IgD-negative memory B cell (primary cell): ENCODE results near the gene RNF5. TPM values are rescaled to one million over a fixed set of nuclear protein-coding genes. Genes with fewer than 3 reads are reported as not detected.

Source experiments
- H3K27ac Mint-ChIP-seq, 3 donors: one replicate each; pipeline ENCODE4 v1.8.0; 2020 to 2022; ENCODE audit warnings: mild to moderate bottlenecking in 3 of 3, mixed read lengths in 3 of 3, moderate library complexity in 1 of 3
- H3K27me3 Mint-ChIP-seq: one replicate; pipeline ENCODE4 v1.8.0; 2021; ENCODE audit warnings: mixed read lengths
- H3K36me3 Mint-ChIP-seq: one replicate; pipeline ENCODE4 v1.8.0; 2020; ENCODE audit warnings: mild to moderate bottlenecking, mixed read lengths
- H3K4me1 Mint-ChIP-seq, 3 donors: one replicate each; pipeline ENCODE4 v1.8.0; 2020 to 2022; ENCODE audit warnings: mixed read lengths in 3 of 3, mild to moderate bottlenecking in 1 of 3
- H3K4me3 Mint-ChIP-seq, 4 donors: one replicate each; pipeline ENCODE4 v1.8.0; 2020 to 2022; ENCODE audit warnings: mild to moderate bottlenecking in 4 of 4, mixed read lengths in 4 of 4, moderate library complexity in 3 of 4
- H3K9me3 Mint-ChIP-seq, 3 donors: one replicate each; pipeline ENCODE4 v1.8.0; 2020 to 2021; ENCODE audit warnings: mixed read lengths in 3 of 3, mild to moderate bottlenecking in 1 of 3
- polyA plus RNA-seq: library from polyadenylated mRNA; unstranded; fragments of 300-500 nt; fragmentation: Illumina TruSeq; gene quantifications from one replicate; pipeline ENCODE4 v1.2.3, GENCODE V29; 2021

RNF5 gene
- polyA plus RNA-seq, 1 donor from 2014 or later = 88.8 TPM

DNA sequence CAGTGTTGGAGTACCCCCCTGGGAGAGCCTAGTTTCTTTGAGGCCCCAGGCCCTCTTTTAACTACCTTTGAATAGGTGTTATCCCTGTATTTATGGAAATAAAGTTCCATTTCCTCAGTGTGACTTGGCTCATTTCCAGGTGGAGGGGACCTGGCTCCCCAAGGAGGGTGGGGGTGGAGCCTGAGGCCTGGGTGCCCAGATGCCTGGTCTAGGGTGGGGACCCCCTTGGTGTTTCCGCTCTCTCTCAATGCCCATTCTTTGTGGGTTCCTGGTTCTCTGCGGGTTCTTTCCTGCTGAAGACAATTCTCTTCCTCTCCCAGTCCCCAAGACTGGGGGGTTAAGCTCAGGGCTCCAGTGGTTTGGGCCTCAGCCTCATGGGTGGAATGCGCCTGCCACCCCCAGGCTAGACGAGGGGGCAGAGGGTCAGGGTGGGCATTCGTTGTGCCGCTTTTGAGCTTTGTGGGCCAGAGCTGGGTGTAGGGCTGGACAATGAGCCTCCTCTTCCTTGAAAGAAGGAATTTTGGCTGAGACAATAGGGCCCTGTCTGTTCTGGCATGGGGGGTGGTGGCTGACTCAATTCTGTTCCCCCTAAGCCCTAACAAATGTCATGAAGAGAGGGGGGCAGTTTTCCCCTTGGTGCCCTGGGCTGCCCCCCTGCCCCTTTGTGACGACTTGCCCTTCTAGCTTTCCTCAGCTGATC, 14.5 kb upstream of the RNF5 start:
- Mint-ChIP-seq H3K27me3 (no peaks in the 10 kb centered on the region), H3K36me3 (peaks cover 5% of the 10 kb centered on the region), H3K27ac (no peak overlapping the region), H3K4me3 (no peak overlapping the region), H3K9me3 (no peaks in the 10 kb centered on the region), H3K4me1 (peaks cover 3 to 5% (median 4%) of the 10 kb centered on the region in 3 donors)

DNA sequence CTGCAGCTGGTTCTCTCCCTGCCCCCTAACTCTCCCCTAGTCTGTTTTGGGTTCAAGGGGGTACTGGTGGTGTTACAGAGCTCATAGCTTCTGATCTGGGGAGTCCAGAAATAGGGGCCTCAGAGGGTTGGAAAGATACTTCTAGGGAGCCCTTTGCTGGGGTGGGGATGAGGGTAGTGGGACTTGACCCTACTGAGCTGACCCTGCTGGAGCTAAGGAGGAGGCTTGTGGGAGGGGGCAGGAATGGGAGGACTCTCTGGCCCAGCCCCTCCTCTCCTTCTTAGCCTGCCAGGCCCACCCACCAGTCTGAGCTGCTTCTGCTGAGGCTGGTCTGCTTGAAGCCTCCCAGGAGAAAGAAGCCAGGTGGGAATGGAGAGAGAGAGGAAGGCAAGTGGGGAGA, 13.9 kb upstream of the RNF5 start, which contains the start of gene EGFL8:
Gene EGFL8, plus strand, starts transcription at position 301 of the 400 bp plus-strand sequence. CDS start 1,571 bp downstream, outside the sequence.
- H3K27ac Mint-ChIP-seq = no peak within 1 kb of the TSS

DNA sequence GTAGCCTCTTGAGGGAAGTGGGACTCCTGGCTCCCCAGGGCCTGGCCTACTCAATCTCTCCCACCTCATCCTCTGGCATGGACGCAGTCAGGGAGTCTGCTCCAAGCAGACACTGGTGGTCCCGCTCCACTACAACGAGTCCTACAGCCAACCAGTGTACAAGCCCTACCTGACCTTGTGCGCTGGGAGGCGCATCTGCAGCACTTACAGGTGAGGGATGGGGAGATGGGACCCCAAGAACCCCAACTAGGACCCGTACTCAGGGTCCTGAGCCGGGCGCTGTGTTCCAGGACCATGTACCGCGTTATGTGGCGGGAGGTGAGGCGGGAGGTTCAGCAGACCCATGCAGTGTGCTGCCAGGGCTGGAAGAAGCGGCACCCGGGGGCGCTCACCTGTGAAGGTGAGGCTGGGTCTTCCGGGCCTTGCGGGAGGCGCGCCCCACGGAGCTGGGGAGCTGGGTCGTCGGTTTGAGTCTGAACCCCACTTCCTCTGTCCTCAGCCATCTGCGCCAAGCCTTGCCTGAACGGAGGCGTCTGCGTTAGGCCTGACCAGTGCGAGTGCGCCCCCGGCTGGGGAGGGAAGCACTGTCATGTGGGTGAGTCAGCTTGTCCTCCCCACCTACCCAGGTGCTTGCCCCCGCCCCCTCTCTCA, 11.7 kb upstream of the RNF5 start:
- Mint-ChIP-seq H3K9me3 (no peaks in the 10 kb centered on the region), H3K27me3 (no peaks in the 10 kb centered on the region), H3K27ac (no peak overlapping the region), H3K36me3 (peaks cover 10% of the 10 kb centered on the region), H3K4me3 (no peak overlapping the region), H3K4me1 (peaks cover 3 to 5% (median 5%) of the 10 kb centered on the region in 3 donors)

More for the DNA sequence above, 13.9 kb upstream of the RNF5 start, which contains the start of gene EGFL8:
- H3K4me1 Mint-ChIP-seq = peaks cover 3 to 5% (median 5%) of the 10 kb centered on the region in 3 donors
- peaks cover 7% of the 10 kb centered on the region for H3K36me3 Mint-ChIP-seq
- H3K9me3 Mint-ChIP-seq = no peaks in the 10 kb centered on the region
- no peaks in the 10 kb centered on the region for H3K27me3 Mint-ChIP-seq
- H3K4me3 Mint-ChIP-seq = no peak within 1 kb of the TSS

DNA sequence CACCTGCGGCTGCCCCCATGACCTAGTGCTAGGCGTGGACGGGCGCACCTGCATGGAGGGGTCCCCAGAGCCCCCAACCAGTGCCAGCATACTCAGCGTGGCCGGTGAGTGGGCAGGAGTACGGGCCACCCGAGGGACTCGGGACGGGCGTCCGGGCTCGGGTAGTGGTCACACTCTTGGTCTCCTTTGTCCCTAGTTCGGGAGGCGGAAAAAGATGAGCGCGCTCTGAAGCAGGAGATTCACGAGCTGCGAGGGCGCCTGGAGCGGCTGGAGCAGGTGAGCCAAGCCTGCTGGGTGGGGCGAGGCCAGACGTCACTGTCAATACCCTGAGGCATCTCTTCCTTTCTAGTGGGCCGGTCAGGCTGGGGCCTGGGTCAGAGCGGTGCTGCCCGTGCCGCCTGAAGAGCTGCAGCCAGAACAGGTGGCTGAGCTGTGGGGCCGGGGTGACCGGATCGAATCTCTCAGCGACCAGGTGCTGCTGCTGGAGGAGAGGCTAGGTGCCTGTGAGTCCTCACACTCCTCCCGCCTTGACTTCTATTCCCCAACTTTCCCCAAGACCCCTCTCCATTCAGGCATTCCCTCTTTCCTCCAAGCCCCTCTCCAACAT, 10.9 kb upstream of the RNF5 start:
- Mint-ChIP-seq H3K27ac (no peak overlapping the region), H3K36me3 (peaks cover 10% of the 10 kb centered on the region)

DNA sequence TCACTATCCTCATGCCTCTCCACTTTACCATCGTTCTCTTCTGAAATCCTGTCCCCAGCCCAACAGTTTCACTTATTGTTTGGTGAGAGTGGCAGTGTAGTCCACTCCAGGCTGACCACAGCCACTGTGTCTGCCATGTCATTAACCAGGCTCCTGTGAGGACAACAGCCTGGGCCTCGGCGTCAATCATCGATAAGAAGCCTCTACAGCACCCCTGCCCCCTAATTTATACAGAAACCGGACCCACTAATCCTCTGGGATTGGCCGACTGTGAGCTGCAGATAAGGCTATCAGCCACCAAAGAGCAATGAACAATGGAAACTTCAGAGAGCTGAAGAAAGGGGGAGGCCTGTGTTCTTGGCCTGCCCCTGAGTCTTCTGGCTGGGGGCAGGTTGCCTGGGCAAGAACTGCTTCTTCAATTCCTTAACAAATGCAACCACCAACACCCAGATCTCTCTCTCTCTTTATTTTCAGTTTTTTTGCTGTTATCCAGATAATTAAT, 10.4 kb upstream of the RNF5 start:
- H3K27me3 Mint-ChIP-seq = no peaks in the 10 kb centered on the region
- no peaks in the 10 kb centered on the region for H3K9me3 Mint-ChIP-seq
- H3K36me3 Mint-ChIP-seq = peaks cover 10% of the 10 kb centered on the region
- H3K27ac Mint-ChIP-seq = no peak overlapping the region
- peaks cover 3 to 7% (median 5%) of the 10 kb centered on the region in 3 donors for H3K4me1 Mint-ChIP-seq
- H3K4me3 Mint-ChIP-seq = no peak overlapping the region

More for the DNA sequence above, 10.9 kb upstream of the RNF5 start:
- H3K4me3 Mint-ChIP-seq = no peak overlapping the region
- H3K9me3 Mint-ChIP-seq = no peaks in the 10 kb centered on the region
- peaks cover 3 to 5% (median 5%) of the 10 kb centered on the region in 3 donors for H3K4me1 Mint-ChIP-seq
- no peaks in the 10 kb centered on the region for H3K27me3 Mint-ChIP-seq

DNA sequence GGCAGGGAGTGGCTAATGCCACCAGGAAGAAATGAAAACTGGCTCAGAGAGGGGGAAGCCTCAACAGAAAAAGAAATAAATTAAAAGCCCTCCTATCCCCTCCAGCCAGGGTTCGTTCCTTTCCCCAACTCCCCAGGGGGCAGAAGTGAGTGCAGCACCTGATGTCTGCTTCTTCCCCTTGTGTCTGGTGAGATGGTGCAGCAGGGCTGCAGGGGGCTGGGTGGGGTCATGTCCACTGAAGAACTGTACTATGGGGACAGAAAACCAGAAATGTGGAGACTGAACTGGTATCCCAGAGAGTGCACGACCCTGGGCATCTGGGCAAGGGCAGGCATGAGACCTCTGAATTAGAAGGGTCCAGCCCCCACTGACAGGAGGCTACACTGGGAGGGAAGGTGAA, 9.9 kb upstream of the RNF5 start:
- no peak overlapping the region for H3K27ac Mint-ChIP-seq

DNA sequence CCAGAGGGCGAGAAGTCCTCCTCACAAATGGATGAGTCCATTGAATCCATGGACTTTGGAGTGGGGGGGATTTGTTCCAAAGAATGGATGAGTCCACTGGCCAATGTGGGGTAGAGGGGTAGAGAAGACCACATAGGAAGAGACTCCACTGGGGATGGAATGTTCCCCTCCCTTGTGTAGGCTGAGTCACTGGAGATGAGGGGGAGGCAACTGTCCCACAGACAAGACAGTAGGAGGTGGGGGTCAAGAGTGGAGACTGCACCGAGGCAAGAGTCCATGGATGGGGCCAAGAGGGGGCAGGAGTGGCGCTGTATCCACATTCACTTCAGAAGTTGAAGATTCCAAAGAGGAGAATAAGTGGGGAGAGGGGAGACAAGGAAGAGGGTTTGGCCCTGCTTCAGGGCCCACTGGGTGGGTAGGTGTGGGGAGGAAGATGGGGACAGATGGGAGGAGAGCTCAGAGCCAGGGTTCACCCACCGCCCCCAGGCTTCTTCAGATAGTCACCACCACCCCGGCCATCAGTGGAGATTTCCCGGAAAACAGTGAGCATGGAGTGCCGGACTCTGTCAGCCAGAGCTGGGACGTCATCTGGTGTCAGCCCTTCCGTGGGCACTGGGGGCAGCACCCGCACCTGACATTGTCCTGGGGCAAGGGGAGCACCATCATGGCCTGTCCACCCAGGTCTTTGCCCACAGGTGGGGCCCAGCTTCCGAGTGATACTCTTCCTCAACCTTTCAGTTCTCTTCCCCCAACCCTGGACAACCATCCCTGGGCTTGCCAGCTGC, 9.2 kb upstream of the RNF5 start:
- Mint-ChIP-seq H3K27me3 (no peaks in the 10 kb centered on the region), H3K4me1 (peaks cover 4 to 15% (median 5%) of the 10 kb centered on the region in 3 donors), H3K36me3 (peaks cover 10% of the 10 kb centered on the region), H3K4me3 (no peak overlapping the region), H3K9me3 (no peaks in the 10 kb centered on the region), H3K27ac (peak overlapping the region in 1 of 3 donors; percentile 64)

More for the DNA sequence above, 9.9 kb upstream of the RNF5 start:
- Mint-ChIP-seq H3K27me3 (no peaks in the 10 kb centered on the region), H3K4me3 (no peak overlapping the region), H3K9me3 (no peaks in the 10 kb centered on the region), H3K4me1 (peaks cover 3 to 10% (median 5%) of the 10 kb centered on the region in 3 donors), H3K36me3 (peaks cover 10% of the 10 kb centered on the region)

DNA sequence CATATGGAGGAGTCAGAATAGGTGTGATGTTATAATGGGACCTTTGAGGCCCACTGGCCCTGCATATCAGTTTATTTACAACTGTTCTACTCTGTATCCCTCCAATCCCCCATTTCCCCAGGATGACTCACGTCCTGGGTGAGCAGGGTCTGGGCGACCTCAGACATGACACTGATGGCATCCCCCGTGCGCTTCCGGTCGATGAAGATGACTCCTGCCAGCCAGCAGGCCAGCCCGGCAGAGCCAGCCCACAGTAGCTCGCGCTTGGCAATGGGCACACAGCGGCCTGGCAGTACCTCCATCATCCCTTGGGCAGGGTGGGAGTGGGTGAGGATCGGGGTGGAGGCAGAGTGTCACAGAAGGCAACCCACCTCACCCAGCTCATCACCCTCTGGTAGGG, 7.9 kb upstream of the RNF5 start:
- Mint-ChIP-seq H3K9me3 (no peaks in the 10 kb centered on the region), H3K27ac (peak overlapping the region in 1 of 3 donors; percentile 77), H3K27me3 (no peaks in the 10 kb centered on the region), H3K4me1 (peaks cover 8 to 27% (median 8%) of the 10 kb centered on the region in 3 donors), H3K36me3 (peaks cover 10% of the 10 kb centered on the region), H3K4me3 (no peak overlapping the region)

DNA sequence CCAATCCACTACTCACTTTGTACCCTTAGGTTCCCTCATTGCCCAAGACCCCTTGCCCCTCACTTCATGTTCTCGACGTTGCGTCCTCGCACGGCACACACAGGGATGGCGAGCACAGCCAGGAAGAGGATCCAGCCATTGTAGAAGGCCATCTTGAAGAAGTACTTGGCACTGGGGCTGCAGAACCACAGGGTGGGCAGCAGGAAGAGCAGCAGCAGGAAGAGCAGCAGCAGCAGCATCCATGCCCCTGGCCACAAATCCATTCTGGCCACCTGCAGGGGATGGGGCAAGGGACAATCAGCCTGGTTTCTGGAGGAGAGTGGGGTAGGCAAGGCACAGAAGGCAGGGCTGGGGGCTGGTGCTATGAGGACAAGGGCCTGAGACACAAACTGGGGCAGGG, 7.0 kb upstream of the RNF5 start:
- H3K4me3 Mint-ChIP-seq = peak overlapping the region in 1 of 4 donors; percentile 14
- H3K36me3 Mint-ChIP-seq = peaks cover 10% of the 10 kb centered on the region
- no peak overlapping the region for H3K27ac Mint-ChIP-seq
- H3K27me3 Mint-ChIP-seq = no peaks in the 10 kb centered on the region
- peaks cover 11 to 30% (median 12%) of the 10 kb centered on the region in 3 donors for H3K4me1 Mint-ChIP-seq
- H3K9me3 Mint-ChIP-seq = no peaks in the 10 kb centered on the region

DNA sequence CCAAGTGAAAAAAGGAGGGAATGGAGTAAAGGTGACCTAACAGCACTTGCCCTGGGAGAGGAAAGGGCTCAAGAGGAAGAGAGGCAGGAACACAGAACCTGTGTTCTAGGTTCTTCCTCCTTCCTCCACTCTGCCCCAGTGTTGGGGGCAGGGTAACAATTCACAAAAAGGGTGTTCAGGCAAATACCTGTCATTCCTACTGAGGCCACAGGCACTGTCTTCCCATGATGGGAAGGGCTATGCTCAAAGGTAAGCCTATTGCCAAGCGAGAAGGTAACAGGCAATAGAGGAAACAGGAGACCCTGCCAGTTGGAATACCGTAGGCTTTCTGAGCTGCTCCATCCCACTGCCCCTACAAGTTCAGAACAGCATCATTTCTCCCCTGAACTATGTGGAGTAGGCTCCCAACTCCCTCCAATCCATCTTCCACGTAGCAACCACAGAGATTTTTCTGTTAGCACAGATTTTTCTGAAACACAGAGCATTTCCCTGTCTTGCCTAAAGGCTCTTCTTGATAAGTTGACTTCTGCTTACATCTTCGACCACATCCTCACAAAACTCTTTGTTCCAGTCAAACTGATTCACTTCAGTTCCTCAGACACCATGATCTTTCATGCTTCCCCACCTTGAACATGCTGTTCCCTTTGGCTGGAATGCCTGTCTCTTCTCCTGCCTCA, 5.0 kb upstream of the RNF5 start:
- Mint-ChIP-seq H3K27ac (peak overlapping the region in 1 of 3 donors; percentile 27), H3K27me3 (no peaks in the 10 kb centered on the region), H3K9me3 (no peaks in the 10 kb centered on the region), H3K36me3 (peaks cover 9% of the 10 kb centered on the region), H3K4me3 (peak overlapping the region in 1 of 4 donors; percentile 30), H3K4me1 (peaks cover 18 to 40% (median 22%) of the 10 kb centered on the region in 3 donors)

DNA sequence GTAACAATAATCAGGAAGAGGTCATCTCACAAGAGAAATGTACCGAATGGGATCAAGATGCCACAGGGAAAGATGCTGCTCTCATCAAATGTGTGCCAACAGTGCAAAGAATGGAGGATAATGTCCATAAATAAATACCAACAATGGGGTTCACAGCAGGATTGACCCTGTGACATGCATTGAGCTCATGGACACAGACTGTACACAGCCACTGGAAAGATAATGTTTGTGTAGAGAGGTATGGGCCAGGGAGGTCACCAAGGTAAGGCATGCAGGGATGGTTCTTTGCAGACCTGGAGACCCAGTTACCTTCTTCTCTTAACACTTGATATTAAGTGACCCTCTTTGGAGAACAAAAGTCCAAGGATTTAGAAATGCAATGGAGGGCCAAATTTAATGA, 3.8 kb upstream of the RNF5 start:
- no peaks in the 10 kb centered on the region for H3K9me3 Mint-ChIP-seq
- H3K27me3 Mint-ChIP-seq = no peaks in the 10 kb centered on the region
- H3K4me1 Mint-ChIP-seq = peaks cover 22 to 48% (median 25%) of the 10 kb centered on the region in 3 donors
- H3K4me3 Mint-ChIP-seq = peak overlapping the region; percentile 2 to 85 (median 56)
- peaks cover 3% of the 10 kb centered on the region for H3K36me3 Mint-ChIP-seq
- peak overlapping the region in 1 of 3 donors; percentile 15 for H3K27ac Mint-ChIP-seq

DNA sequence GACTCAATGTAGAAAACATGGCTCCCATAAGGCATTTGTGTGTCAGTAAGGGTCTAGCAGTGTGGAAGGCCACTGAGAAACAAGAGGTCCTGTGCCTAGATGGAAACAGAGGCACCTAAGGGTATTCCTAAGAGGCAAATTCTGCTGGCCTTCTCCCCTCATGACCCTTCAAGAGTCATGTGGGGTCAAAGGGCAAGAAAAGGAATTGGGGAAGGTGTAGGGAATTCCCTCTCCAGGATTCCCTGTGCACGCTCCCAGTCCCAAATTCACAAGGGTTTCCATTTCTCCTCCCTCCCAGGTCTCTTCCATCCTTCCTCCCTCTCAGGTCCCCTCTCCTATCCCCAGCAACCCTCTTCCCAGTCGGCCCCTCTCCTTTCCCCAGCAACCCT, 2.9 kb upstream of the RNF5 start:
- Mint-ChIP-seq H3K4me1 (peaks cover 22 to 53% (median 25%) of the 10 kb centered on the region in 3 donors), H3K27me3 (no peaks in the 10 kb centered on the region)

DNA sequence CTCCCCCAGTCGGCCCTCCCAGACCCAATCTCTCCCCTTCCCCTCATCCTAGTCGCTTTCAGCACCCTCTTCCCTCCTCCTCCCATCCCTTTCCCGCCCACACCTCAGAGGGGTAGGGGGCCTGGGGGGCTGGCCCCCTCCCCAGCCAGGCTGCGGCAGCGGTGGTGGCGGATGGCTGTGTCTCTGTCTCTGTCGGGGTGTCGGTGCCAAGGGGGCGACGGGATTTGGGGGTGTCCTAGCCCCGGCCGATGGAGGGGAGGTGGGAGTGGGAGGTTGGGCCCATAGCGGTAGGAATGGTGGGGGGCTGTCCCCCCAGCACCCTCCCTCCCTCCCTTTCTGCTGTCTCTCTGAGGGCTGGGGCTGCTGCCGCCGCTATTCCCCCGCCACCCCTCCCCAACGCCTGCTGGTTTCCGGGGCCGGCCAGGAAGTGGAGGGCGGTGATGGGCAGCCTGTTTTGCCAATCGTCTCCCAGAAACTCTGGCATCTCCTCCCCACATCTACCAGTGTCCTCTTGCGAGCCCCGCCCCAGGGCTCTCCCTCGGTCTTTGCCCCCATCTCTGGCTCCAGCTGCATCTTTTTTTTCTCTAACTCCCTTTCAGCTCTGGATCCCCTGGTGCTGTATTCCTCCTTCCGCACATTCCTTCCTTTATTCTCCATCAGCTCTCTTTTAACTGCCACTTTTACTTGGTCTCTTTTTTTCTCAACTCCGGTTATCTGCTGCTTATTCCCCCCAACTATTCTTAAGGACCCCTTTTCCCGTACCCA, 2.3 kb upstream of the RNF5 start, which contains the start of gene AGPAT1:
Gene AGPAT1, minus strand, starts transcription at position 374 of the 765 bp plus-strand sequence. CDS start 4,588 bp downstream, outside the sequence.
- no peaks in the 10 kb centered on the region for H3K27me3 Mint-ChIP-seq
- no peaks in the 10 kb centered on the region for H3K9me3 Mint-ChIP-seq
- H3K36me3 Mint-ChIP-seq = peaks cover 5% of the 10 kb centered on the region
- H3K4me1 Mint-ChIP-seq = peaks cover 22 to 56% (median 30%) of the 10 kb centered on the region in 3 donors
- H3K27ac Mint-ChIP-seq = peak within 1 kb of the TSS; percentile 94 to 99 (median 98)
- H3K4me3 Mint-ChIP-seq = peak within 1 kb of the TSS; percentile 72 to 95 (median 89)

More for the DNA sequence above, 2.9 kb upstream of the RNF5 start:
- Mint-ChIP-seq H3K27ac (peak overlapping the region in 1 of 3 donors; percentile 98), H3K9me3 (no peaks in the 10 kb centered on the region), H3K4me3 (peak overlapping the region; percentile 55 to 95 (median 89)), H3K36me3 (no peaks in the 10 kb centered on the region)
